Epithelial cell of proximal tubule (primary cell): ENCODE results near the gene SPOCK1. TPM values are rescaled to one million over a fixed set of nuclear protein-coding genes. Genes with fewer than 3 reads are reported as not detected.

Experiments used
- DNase-seq: peaks from one replicate; pipeline ENCODE4 v3.0.0-alpha.2; 2011; ENCODE audit warnings: low read depth
- H3K4me3 ChIP-seq: 2 replicates; pipeline ENCODE4 v1.5.1; 2011; ENCODE audit warnings: low read depth, mild to moderate bottlenecking, low read length
- CTCF ChIP-seq: conservative IDR thresholded peaks from 2 replicates; pipeline ENCODE4 v1.5.1; 2012; ENCODE audit warnings: low read depth, mild to moderate bottlenecking, low read length
- total RNA-seq: library from RNA; depleted of rRNA; stranded (reverse); fragments of >200 nt; gene quantifications from 2 replicates; pipeline ENCODE4 v1.2.3, GENCODE V29; 2015

Gene SPOCK1
- total RNA-seq, 1 donor from 2014 or later: 31.4 TPM

DNA sequence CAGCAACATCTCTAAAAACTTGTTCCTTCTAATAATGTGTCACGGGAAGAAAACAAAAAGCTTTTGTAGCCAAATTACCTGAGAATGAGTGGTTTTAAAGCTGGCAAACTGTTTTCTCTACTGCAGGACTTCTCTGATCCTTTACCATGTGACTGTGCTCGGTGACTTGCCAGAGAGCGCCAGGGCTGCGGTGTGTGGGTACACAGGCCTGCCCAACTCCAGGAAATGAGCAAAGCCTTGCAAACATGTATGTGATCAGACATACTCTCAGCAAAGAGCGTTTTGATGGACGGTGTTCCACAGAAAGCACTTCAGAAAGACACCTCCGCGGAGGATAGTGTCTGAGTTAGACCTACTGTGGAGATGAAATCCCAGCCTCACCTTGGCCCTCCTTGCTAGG lies 157.3 kb downstream of the SPOCK1 start:
- DNase-seq: no peak
- TF ChIP-seq CTCF: no peak
- H3K4me3 ChIP-seq: no peak overlapping the region

DNA sequence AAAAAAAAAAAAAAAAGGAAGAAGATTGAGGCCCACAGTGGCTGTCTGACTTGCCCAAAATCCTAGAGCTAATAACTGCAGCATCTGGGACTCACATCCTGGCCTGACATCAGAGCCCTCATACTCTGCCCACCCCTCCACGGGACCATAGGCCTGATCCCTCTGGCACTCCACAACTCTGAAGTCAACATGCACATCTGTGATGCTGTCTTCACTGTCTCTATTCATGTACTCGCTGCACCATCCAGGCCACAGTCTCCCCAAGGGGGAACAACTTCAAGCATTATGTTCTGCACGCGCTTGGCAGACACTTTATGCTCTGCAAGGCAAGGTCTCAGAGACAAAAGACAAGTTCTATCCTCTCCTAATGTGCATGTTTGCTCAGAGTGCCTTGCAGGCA lies 158.2 kb downstream of the SPOCK1 start:
- TF ChIP-seq CTCF: no peak
- DNase-seq: no peak
- no peak overlapping the region for H3K4me3 ChIP-seq

- no peak for TF ChIP-seq CTCF
- no peak for DNase-seq
- no peak overlapping the region for H3K4me3 ChIP-seq
Measured at GRCh38 chr5:137336565-137337120, 162.5 kb downstream of the SPOCK1 start.

DNA sequence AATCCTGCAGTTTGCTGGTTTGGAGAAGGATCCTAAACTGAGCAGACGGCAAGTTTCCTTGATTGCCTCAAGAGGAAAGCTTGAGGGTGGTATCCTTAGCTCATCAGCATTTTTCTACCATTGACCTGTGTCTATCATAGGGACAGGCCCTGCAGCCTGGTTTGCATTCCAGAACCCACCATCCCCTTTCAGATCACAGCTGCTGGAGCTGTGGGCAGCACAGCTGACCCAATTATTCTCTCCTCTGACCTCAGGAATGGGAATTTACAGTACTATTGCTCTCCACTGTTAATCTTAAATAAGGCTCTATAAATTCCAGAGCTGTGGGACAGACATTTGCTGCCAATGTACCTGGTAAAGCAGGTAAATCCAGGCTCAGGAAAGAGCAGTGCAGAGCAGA lies 163.0 kb downstream of the SPOCK1 start:
- TF ChIP-seq CTCF: no peak
- no peak overlapping the region for H3K4me3 ChIP-seq
- no peak for DNase-seq

GRCh38 chr5:137335493-137335892 lies 163.6 kb downstream of the SPOCK1 start:
- TF ChIP-seq CTCF: no peak

GRCh38 chr5:137333928-137334327 lies 165.2 kb downstream of the SPOCK1 start:
- DNase-seq: no peak
- TF ChIP-seq CTCF: no peak
- H3K4me3 ChIP-seq: no peak overlapping the region

More at GRCh38 chr5:137335493-137335892, 163.6 kb downstream of the SPOCK1 start:
- H3K4me3 ChIP-seq: no peak overlapping the region
- DNase-seq: no peak

DNA sequence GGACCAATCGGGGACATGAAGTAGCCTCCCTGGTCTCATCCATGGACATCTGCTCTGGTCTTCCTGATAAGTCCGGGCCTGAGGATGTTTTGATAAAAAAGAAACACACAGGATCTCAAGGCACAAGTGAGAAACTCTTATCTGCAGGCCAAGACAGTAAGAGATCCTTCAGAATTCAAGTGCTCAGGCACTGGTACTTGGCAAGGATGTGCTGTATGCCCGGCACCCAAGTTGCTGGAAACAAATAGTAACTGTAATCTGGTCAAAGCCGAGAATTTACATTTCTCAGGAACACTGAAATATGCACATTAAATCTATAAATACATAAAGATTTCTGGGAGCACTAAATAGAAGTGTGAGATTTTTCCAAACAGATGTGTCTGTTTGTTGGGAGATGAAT lies 165.7 kb downstream of the SPOCK1 start:
- H3K4me3 ChIP-seq: no peak overlapping the region
- no peak for DNase-seq
- TF ChIP-seq CTCF: no peak
